Measurements from ENCODE around the gene CRMP1. TPM values are rescaled to one million over a fixed set of nuclear protein-coding genes. Genes with fewer than 3 reads are reported as not detected.

CRMP1 gene
- total and polyA plus RNA-seq, 9 of the 15 experiments (the other 6 are each of a cell fraction or from before 2014, with no cell fraction given): 0.03 to 0.04 TPM; not detected in 7

GRCh38 chr4:5933996-5934831 is 41.3 kb upstream of the CRMP1 start:
- Histone ChIP-seq H3K36me3 (ENCODE audit: control insufficient read depth, insufficient read depth, low read length) (no peaks in the 10 kb centered on the region), H3K4me1 (replicated peaks in 1 of 2; ENCODE audit: control insufficient read depth in 2 of 2, insufficient read depth in 2 of 2, low read length in 2 of 2) (no peaks in the 10 kb centered on the region), H3K79me2 (ENCODE audit: control insufficient read depth, insufficient read depth, low read length) (no peaks in the 10 kb centered on the region), H3K27ac (ENCODE audit: extremely low read depth, low read depth, low read length) (no peak overlapping the region), H2AFZ (ENCODE audit: low read depth, low read length) (no peak overlapping the region), H3K4me3 (no peak overlapping the region), H4K20me1 (replicated peaks; ENCODE audit: control insufficient read depth, insufficient read depth, low read length) (no peaks in the 10 kb centered on the region), H3K9me3 (replicated peaks; ENCODE audit: control insufficient read depth, insufficient read depth, low read depth, low read length) (no peaks in the 10 kb centered on the region), H3K9ac (ENCODE audit: insufficient read depth in 1 of 2, low read depth in 2 of 2, low read length in 2 of 2) (no peak overlapping the region), H3K4me2 (ENCODE audit: insufficient read depth, low read length) (no peak overlapping the region), H3K27me3 (ENCODE audit: control insufficient read depth in 2 of 2, insufficient read depth in 2 of 2, low read length in 2 of 2) (peaks cover 5 to 21% of the 10 kb centered on the region in 2 experiments; a peak in 3 of 5 replicates), H3K9me1 (ENCODE audit: control insufficient read depth, insufficient read depth, low read length) (no peaks in the 10 kb centered on the region)
- no peak for FAIRE-seq
- intact Hi-C loops (cut with micrococcal nuclease): no loop called here
- in situ Hi-C loops (cut with MboI): no loop called here
- ChIA-PET CTCF (ENCODE audit: low intra/inter-chr PET ratio) (no interaction called here), POLR2A (interaction anchor here (0.6 to 1.3 kb wide), 3 partner anchors 9 to 64 kb away, joined by 3 to 5 read pairs (median 3); no protein-coding TSS in a partner anchor)
- DNase-seq (ENCODE audit: extremely low read depth in 1 of 4, low spot score in 3 of 4): no peak
- BruUV-seq (replicated peaks): no TSS peak
- no peak for ATAC-seq
- under 1% methylated on average over 15 of the region's 16 CpGs for WGBS (ENCODE audit: insufficient coverage, low coverage, missing lambda C conversion rate)
- TF ChIP-seq FOXO4 (CRISPR knock-in tag; IDR thresholded peaks at IDR 0.05): no peak
- TF ChIP-seq BRD9 (IDR thresholded peaks at IDR 0.05; ENCODE audit: low read depth, partially characterized antibody): no peak
- no peak for TF ChIP-seq REST (IDR thresholded peaks at IDR 0.05; ENCODE audit: borderline replicate concordance)
- TF ChIP-seq REST (CRISPR knock-in tag; IDR thresholded peaks at IDR 0.05; ENCODE audit: low read depth): no peak
- no peak for TF ChIP-seq IRF9 (tag; IDR thresholded peaks at IDR 0.05)
